NCI-H446 (cell line): Measurements from ENCODE around the gene TMEM232.
"Not testable (repeated sequence)": the region's sequence is repeated elsewhere in the genome, so short reads cannot be mapped to it uniquely, and the experiment has no call there.

ENCODE experiments used
- DNase-seq, 2 experiments: peaks; one replicate each; lab custom pipeline; 2025; lab: John Stamatoyannopoulos, UW

The TMEM232 gene

DNA sequence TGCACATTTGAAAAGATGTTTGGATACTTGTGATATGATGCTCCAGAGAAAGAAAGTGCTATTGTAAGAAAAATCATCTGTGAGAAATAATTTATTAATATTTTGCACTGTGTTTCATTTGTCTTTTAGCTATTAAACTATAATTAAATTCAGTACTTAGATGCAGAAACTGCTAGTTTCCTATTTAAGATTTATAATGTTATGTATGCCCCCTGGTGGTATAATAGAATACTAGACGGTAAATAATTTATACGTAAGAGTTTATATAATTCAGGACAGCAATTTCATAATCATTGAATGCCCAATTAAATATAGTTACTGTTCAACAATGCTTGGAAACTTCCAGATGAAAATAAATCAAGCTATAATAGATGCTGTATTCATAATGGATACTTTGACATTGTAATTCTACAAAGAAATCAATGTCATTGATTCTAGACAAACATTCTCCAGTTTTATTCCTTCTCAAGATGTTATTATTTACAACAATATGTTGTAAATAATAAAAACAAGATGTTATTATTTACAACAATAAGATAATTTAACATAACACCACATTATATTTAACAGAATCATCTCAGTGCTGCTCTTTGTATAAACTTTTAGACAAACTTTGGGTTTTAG, 101.0 kb downstream of the TMEM232 start:
- peak in 1 of 2 experiments; percentile 50 for DNase-seq

DNA sequence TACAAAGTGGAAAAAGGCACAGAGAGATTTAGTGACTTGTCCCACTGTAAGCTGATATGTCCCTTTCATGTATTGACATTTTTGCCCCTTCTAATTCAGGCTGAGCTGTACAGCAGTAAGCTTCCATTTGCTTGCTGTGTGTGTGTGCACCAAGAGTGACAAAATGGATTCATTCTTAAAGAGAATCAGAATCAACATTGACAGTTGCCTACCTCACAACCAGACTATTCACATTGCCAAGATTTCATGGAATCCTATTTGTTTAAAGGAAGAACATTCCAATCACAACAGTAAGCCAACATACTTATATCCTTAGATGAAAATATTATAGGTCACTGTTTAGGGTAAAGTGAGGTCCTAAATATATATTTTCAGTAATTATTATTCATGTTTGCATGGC, 102.6 kb downstream of the TMEM232 start:
- no peak for DNase-seq

DNA sequence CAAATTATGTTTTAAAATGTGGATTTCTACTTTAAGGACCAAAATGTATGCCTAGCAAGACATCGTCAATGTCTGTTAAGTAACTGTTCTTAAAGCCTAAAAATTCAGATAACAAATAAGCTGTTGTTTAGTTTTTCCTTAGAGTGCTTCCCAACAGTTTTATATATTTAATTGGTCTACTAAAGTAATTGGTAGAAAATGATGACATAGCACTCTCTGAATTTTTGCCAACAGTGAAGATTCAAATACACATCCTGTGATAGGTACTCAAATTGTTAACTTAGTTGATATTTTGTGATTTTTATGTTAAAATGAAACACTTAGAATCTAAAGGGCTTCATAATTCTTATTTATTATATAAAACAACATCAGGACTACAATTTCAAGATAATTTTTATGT, 107.5 kb downstream of the TMEM232 start:
- no peak for DNase-seq

DNA sequence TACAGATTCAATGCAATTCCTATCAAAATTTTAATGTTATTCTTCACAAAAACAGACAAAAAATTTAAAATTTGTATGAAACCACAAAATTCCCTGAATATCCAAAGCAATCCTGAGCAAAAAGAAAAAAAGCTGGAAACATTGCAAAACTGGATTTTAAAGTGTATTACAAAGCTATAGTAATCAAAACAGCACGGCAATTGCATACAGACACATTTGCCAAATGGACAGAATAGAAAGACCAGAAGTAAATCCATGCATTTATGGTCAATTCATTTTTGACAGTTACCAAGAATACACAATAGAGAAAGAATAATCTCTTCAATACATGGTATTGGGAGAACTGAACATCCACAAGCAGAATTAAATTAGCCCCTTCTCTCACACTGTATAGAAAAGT, 110.5 kb downstream of the TMEM232 start:
- no peak for DNase-seq

DNA sequence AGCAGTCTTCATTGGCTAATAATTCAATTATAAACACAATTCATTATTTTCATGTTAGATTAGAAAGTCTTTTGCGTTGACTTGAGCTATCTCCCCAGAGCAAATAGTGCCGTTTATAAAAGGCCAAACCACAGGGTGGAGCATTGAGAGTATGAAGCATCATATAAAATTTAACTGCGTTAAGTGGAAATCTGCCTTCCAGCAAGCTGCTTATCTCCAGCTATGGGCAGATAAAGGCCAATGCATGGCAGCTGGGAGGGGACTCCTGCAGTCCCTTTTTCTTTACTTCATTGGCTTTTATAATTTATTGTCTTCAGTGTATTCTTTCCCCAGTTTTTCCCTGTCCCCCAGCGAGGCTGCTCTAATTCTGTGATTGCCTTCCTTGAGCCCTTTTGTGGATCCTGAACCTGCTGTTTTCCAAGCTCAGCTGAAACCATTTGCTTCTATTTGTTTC, 113.7 kb downstream of the TMEM232 start:
- DNase-seq: no peak

DNA sequence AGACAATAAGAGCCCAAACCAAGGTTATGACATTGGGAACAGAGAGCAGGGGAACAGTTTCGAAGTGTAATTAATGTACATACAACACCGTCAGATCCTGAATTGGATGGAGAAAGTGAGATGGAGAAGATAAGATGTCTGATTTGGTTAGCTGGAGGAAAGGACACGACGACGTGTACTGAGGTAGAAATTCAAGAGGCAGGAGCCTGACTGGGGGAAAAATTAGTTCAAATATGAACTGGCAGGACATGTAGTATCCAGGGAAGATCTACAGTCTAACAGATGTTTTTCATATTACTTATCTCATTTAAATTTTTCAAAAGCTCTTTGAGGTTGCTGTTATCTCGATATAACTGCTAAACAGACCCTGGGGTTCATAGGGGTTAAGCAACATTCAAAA, 114.7 kb downstream of the TMEM232 start:
- DNase-seq: no peak

DNA sequence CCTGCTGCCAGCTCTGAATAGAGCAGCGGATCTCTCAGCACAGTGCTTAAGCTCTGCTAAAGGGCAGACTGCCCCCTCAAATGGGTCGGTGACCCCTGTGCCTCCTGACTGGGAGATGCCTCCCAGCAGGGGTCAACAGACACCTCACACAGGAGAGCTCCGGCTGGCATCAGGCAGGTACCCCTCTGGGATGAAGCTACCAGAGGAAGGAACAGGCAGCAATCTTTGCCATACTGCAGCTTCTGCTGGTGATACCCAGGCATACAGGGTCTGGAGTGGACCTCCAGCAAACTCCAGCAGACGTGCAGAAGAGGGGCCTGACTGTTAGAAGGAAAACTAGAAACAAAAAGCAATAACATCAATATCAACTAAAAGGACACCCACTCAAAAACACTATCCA, 131.6 kb downstream of the TMEM232 start:
- DNase-seq: no peak

DNA sequence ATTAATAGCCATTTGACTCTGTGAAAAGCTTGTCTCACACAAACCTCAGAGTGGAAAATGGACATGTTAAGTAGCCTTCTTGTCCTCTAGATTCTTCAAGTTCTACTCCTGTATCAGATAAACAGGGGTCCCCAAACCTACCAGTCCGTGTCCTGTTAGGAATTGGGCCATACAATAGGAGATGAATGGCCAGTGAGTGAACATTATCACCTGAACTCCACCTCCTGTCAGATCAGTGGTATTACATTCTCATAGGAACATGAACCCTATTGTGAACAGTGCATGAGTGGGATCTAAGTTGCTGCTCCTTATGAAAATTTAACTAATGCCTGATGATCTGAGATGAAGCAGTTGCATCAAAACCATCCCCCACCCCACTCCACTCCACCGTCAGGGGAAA, 136.3 kb downstream of the TMEM232 start:
- peak in 1 of 2 experiments; percentile 47 for DNase-seq

DNA sequence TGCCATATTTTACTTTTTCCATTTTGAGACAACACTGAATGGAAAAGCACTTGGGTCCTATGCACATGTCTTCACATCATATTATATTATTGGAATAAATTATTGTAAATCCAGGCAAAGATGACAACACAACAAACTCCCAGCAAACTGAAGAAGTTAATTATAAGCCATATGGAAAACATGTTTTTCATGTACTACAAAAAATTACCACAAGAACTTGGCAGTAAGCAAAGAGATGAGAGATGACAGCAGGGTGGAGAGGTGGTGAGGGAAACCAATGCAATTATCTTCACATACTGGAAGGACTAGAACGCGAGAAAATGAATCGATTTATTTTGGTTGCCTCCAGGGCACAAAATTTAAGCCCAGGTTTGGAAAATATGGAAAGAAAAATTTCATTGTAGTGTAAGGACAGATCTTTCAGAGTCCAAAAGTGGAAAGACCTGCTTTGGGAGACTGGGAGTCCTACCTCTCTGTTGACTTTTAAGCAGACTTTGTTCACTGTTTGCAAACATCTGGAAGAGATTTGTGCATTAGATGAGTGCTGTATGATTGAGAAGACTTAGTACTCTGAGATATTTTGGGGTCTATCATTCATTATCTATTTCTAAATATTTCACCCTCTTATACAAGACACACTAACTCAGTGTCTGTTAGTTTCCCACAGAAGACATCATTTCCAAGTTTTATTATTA, 138.0 kb downstream of the TMEM232 start:
- peak in 1 of 2 experiments; percentile 16 for DNase-seq

DNA sequence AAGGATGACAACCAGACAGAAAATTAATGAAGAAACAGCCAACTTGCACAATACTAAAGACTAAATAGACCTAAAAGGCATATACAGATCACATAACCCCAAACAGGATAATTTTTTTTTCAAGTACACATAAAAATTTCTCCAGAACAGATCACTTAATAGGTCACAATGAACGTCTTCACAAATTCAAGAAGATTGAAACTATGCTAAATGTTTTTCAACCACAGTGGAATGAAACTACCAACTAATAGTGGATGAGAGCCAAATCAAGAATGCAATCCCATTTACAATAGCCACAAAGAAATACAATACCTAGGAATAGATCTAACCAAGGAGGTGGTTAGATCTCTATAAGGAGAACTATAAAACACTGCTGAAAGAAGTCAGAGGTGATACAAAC, 145.8 kb downstream of the TMEM232 start:
- DNase-seq: no peak

DNA sequence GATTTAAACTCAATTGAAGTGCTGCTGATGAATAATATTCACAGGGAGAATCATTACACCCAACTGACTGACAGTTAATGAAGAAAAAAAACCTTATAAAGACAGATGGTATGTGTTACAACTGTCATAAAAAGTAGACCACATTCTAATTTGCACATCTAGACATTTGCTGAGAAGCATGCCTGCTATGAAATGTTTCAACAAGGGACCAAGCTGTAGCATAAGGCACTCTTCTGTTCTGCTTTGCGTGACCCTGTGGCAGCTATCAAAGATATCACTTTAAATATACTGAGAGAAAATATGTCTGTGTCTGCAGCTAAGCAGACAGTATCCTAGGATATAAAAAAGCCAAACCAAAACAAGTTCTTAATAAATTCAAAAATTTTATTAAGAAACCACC, 153.7 kb downstream of the TMEM232 start:
- no peak for DNase-seq

DNA sequence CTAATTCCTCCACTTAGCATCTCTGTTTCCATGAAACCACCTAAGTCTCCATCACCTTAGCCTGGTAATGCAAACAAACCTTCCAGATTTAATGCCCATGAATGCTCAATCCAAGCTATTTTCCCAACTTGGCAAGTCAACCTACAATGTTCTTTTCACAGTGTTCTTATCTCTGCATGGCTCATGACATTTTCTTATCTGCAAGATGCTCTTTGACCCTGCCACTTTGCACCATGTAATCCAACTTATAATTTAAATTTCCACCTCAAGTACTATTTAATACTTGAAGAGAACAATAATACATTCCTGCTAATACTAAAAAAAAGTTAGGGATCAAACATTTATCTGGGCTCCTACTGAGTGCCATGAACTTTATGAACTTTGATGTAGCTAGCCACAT, 164.3 kb downstream of the TMEM232 start:
- no peak for DNase-seq

DNA sequence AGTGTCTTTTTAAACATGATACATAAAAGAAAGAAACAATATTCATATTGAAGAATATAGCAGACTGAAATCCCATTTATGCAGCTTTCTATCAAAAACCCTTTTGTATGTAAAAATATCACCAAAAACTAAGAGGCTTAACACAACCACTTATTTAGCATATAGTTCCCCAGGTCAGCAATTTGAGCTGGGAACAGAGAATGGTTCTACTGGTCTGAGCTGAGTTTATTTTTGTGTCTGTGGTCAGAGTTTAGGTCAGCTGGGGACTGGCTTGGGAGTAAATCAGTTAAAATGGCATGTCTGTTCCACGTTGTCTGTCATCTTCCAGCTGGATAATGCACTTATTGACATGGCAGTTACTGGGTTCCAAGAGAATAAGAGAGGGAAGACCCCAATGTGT, 165.0 kb downstream of the TMEM232 start:
- DNase-seq: no peak

DNA sequence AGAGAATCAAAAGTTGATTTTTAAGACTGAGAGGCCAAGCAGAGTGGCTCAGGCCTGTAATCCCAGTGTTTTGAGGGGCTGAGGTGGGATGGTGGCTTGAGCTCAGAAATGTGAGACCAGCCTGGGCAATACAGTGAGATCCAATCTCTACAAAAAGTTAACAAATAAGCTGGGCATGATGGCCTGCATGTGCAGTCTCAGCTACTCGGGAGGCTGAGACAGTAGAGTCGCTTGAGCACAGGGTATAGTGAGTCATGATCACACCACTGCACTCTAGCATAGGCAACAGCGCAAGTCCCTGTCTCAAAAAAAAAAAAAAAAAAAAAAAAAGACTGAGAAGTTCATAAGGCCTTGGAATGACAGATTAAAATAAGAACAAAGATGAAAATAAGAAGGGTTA, 177.2 kb downstream of the TMEM232 start:
- no peak for DNase-seq

DNA sequence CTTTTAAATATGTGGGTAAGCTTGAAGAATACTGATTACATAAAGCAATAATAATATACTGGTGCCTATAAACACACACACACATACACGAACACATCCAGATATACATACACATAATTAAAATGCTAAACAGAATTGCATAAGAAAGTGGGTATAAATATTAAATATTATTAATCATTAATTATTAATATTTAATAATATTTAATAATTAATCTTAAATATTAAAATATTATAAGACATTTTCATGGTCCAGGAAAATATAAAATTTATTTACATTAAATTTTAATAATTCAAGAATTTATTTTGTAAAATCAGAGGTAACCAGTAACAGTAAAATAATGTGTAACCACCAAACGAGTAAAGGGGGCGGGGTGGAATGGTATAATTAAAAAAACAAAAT, 178.3 kb downstream of the TMEM232 start:
- no peak for DNase-seq

DNA sequence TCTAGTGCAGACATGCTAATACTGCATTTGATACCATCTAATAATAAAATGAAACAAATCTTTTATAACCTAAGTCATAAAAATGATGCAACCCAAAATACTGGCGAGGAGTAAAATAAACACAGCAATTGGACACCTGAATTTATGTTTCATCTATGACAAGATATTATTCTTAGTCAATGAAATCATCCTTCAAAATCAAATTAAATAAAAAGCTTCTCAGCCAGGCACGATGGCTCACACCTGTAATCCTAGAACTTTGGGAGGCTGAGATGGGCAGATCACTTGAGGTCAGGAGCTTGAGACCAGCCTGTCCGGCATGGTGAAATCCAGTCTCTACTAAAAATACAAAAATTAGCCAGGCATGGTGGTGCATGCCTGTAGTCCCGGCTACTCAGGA, 179.0 kb downstream of the TMEM232 start:
- no peak for DNase-seq

DNA sequence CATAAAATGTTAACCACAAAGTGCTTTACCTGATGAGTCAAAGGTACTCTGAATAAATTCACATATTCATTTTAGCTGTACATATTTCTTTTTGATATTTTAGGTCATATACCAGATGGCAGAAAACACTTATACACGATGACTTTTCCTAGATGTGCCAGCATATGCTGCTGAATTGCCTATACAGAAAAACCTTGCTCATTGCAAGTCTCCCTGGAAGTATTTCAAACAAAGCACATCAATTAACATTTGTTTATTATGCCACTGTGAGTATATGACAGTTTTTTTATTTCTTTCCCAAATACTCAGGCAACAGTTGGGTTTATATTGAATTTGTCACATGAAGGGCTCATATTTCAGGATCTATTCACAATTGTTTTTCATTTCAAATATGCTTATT, 180.8 kb downstream of the TMEM232 start:
- no peak for DNase-seq

DNA sequence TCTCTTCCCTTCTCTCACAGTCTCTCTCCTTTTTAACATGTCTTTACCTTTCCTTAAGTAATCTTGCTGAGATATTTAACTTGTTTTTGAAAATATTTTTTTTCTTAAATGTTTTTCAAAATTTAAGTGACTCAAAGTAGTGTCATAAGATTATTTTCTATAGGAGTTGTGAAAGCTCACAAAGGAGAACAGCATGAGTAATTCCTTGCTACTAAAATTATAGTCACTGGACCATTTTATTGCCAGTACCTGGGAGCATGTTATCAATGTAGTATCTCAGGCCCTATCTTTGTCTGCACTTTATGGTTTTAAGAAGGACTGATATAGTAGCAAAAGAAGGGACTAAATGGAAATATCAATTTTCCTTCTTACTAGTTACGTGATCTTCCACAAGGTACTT, 181.9 kb downstream of the TMEM232 start:
- DNase-seq: no peak

DNA sequence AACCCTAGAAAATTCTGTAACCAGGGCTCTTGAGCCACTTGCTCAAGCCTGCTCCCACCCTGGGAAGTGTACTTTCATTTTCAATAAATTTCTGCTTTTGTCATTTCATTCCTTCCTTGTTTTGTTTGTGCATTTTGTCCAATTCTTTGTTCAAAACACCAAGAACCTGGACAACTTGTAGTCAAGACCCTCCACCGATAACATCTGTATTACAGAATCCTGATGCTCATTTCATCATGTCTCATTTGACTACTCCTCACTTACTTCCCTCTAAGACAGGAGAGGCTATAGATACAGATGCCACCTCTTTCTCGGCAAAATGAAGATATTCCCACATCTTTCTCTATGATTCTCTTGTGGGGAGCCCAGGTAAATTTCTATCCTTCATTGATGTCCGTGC, 183.5 kb downstream of the TMEM232 start:
- DNase-seq: no peak

DNA sequence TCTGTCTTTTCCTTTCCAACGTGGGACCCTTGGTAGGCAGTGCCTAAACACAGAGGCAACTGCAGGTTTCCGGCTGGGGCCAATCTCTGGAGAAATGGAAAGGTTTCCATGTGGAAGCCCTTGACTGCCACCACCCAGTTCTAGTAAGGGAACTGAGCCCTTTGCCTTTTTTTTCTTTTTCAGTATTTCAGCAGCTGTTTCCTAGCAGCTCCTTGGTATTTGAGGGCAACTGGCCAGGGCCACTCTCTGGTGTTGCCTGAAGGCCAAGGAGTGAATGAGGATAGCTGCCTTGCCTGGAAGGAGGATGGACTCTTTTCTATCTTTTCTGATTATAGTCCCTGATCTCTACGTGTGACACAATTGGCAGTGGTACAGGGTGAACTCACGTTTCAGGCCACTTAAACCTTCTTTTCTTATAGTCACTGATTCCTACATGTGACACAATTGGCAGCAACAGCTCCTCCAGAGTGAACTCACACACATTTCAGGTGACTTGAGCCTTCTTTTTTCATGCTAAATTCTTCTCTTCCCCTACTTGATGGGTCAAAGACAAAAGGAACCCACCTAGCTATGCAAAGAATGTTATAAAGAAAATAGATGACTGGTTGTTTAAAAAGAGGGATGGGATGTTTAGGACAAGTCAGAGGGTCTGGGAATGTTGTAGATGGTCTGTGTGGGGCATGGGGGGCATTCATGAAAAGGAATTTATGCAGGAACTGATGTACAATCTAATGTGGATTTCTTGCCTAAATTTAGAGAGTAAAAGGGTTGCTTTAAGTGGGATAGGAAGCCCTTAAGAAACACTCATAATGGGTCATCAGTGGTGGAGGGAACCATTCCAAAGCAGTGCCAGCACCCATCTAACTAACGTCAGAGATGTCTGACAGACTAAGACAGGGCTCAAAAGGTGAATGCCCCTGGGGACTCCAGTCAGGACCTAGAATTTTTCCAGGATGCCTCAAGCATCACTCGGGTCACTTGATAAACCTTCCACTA, 190.1 kb downstream of the TMEM232 start:
- no peak for DNase-seq

DNA sequence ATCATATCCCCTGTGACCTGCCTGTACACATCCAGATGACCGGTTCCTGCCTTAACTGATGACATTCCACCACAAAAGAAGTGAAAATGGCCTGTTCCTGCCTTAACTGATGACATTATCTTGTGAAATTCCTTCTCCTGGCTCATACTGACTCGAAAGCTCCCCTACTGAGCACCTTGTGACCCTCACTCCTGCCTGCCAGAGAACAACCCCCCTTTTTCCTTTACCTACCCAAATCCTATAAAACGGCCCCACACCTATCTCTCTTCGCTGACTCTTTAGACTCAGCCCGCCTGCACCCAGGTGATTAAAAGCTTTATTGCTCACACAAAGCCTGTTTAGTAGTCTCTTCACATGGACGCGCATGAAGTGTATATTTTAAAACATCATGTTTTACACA, 191.3 kb downstream of the TMEM232 start:
- not testable (repeated sequence) for DNase-seq

DNA sequence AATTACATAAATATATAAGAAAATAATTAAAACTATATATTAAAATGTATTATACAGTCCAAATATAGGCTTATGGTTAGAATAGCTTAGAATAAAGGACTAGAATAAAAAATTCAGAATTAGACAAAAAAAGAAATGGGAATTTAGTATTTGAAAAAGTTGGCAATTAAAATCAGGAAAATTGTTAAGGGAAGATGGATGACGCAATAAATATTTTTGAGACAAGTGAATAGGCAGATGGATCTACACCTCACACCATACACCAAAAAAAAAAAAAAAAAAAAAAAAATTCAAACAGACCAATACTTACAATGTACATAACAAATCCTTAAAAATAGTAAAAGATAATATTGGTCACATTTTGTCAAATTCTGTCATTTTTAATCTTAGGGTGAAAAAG, 200.7 kb downstream of the TMEM232 start:
- no peak for DNase-seq

DNA sequence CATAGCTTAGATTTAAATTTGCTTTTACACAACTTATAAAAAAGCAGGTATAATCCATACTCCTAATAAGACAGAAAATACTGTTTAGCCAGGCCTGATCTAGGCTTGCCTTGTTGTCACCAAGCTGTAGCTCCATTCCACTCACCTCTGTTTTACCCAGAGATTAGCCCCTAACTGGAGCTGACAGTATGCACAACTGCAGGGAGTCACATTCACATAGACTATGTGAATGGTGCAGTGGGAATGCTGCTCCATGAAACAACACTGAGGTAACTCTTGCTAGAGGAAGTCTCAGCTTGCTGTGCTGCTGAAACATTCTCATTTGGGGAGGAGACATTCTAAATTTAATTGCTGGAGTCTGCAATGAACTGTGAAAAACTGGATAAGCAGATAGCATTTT, 209.1 kb downstream of the TMEM232 start:
- DNase-seq: no peak
